Neuron (in vitro differentiated cells): ENCODE data around the gene RESP18.

ENCODE experiments used
- H2AFZ ChIP-seq: one replicate; pipeline ENCODE4 v1.6.1; 2013; ENCODE audit warnings: low read depth, mild to moderate bottlenecking, inconsistent platforms, low read length, moderate library complexity
- H3K27me3 ChIP-seq: one replicate; pipeline ENCODE4 v1.6.1; 2013; ENCODE audit warnings: low read length; ENCODE audit not compliant: insufficient read depth
- H3K36me3 ChIP-seq: one replicate; pipeline ENCODE4 v1.6.1; 2013; ENCODE audit warnings: low read length; ENCODE audit not compliant: insufficient read depth
- H3K4me1 ChIP-seq: one replicate; pipeline ENCODE4 v1.6.1; 2013; ENCODE audit warnings: low read length; ENCODE audit not compliant: insufficient read depth
- H3K4me3 ChIP-seq: 2 replicates; pipeline ENCODE4 v1.5.1; 2013; ENCODE audit warnings: mild to moderate bottlenecking, low read length, moderate library complexity
- H3K9me3 ChIP-seq: one replicate; pipeline ENCODE4 v1.6.1; 2013; ENCODE audit warnings: low read length

RESP18 gene

DNA sequence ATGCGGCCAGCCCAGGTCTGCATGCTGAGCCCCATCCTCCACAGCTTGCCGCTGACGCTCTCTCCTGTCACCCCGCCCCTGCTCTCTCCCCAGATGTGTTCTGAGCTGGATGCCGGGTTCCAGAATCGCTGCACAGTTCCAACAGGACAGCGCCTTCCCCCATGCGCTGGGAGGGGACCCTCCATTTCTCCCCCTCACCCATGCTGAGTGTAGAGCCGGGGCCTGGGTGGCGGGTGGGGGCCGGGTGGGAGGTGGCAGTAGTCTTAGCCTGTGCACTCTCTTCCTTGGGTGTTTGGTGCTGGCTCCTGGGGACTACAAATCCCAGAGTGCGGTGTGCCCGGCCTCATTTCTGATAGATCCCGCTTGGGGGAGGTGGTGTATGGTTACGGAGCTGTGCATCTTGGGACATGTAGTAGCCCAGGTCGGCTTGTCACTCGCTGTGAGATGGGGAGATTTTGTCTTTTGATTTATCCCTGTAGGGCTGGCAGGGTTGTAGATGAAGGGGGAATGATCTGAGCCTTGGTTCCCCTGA lies 46.6 kb downstream of the RESP18 start:
- no peak overlapping the region for H3K4me3 ChIP-seq

DNA sequence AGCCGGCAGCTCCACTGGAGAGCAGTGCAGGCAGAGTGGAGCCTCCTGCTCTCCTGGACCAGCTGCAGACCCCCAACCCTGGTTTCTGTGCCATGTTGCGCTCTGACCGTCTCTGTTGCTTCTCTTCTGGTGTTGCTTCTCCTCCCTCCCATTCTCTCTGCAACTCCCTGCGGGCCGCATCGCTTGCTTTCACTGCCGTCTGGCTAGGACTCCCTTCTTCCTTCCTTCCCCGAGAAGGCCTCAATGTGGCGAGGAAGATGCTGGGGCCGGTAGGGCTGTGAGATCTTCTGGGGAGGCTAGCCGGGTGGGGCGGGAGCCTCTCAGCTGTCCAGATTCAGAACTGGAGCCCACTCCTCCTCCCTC lies 47.2 kb downstream of the RESP18 start:
- no peaks in the 10 kb centered on the region for H3K9me3 ChIP-seq
- peaks cover 9% of the 10 kb centered on the region for H3K4me1 ChIP-seq
- H3K27me3 ChIP-seq: no peaks in the 10 kb centered on the region
- peaks cover 19% of the 10 kb centered on the region for H3K36me3 ChIP-seq
- no peak overlapping the region for H3K4me3 ChIP-seq
- H2AFZ ChIP-seq: no peak overlapping the region

More for the DNA sequence above, 46.6 kb downstream of the RESP18 start:
- Histone ChIP-seq H3K9me3 (no peaks in the 10 kb centered on the region), H3K4me1 (peaks cover 8% of the 10 kb centered on the region), H3K27me3 (no peaks in the 10 kb centered on the region), H2AFZ (no peak overlapping the region), H3K36me3 (peaks cover 19% of the 10 kb centered on the region)

DNA sequence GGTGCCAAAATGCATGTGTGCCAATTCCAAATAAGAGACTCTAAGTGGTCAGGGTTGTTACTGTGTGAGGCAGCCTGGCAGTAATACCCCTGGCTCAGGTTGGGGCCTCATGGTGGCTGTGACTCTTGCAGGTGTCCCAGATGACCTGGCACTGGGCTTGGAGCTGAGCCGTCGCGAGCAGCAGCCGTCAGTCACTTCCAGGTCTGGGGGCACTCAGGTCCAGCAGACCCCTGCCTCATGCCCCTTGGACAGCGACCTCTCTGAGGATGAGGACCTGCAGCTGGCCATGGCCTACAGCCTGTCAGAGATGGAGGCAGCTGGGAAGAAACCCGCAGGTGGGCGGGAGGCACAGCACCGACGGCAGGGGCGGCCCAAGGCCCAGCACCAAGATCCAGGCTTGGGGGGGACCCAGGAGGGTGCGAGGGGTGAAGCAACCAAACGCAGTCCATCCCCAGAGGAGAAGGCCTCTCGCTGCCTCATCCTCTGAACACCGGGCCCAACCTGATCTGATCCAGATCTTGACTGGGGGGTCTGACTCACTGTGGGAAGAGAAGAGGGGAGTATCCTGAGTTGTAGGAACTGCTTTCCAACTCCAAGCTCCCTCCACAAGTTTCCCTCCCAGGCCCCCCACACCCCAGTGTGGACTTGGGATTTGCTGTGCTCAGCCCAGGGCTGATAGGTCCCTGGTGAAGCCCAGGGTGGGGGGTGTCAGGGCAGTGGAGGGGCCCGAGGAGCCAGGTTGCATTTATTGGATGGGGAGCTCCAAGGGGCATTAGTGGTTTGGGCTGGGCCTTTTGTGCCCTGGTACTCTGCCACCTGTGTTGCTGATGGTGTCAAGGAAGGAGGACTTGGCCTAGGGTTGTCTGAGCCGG lies 47.8 kb downstream of the RESP18 start:
- no peaks in the 10 kb centered on the region for H3K27me3 ChIP-seq
- H3K9me3 ChIP-seq: no peaks in the 10 kb centered on the region
- H3K36me3 ChIP-seq: peaks cover 19% of the 10 kb centered on the region
- no peak overlapping the region for H3K4me3 ChIP-seq
- peaks cover 16% of the 10 kb centered on the region for H3K4me1 ChIP-seq
- H2AFZ ChIP-seq: no peak overlapping the region

DNA sequence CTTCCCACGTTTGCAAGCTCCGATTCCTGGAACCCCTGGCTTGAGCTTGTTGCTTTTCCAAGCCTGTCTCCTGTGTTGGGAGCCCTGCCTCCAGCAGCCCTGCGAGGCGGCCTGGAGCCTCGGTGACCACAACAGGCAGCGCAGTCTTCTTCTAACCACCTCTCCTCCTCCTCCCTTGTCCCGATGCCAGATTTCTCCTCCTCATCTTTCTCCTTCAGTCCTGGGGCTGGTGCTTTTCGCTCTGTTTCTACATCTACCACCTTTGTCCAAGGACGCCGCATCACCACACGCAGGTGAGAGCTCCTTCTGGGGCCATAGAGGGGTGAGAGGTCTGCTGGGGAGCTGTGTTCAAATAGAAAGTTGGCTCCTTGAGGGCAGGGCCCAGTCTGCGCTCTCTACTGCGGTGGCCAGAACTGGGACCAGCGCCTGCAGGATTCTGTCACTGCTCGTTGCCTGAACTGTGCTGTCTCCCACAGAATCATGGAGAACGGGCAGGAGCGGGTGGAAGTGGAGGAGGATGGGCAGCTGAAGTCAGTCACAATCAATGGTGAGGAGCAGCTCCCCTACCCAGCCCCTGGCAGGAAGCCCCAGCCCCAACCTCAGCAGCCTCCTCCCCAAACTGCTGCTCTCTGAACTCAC lies 49.5 kb downstream of the RESP18 start:
- H3K36me3 ChIP-seq: peaks cover 19% of the 10 kb centered on the region
- no peaks in the 10 kb centered on the region for H3K9me3 ChIP-seq
- no peaks in the 10 kb centered on the region for H3K27me3 ChIP-seq

DNA sequence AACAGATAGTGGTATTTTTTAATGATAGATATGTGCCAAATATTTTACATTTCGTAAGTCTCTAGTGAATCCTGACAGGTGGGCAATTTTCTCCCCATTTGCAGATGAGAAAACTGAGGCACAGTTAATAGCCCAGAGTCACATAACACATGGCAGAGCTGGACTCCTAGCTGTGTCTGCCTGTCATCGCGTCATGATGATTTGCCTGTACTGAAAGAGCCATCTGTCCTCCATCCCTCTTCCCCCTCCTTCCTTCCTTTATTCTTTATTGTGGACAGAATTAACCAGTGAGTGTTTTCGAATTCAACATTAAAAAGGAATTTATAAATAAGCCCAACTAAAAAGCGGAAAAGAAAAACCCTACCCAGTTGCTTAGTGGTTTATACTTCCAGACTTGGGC lies 50.2 kb downstream of the RESP18 start:
- H3K9me3 ChIP-seq: no peaks in the 10 kb centered on the region
- H3K4me1 ChIP-seq: peaks cover 31% of the 10 kb centered on the region
- peaks cover 19% of the 10 kb centered on the region for H3K36me3 ChIP-seq

More for the DNA sequence above, 49.5 kb downstream of the RESP18 start:
- Histone ChIP-seq H3K4me3 (no peak overlapping the region), H3K4me1 (peaks cover 28% of the 10 kb centered on the region), H2AFZ (no peak overlapping the region)

DNA sequence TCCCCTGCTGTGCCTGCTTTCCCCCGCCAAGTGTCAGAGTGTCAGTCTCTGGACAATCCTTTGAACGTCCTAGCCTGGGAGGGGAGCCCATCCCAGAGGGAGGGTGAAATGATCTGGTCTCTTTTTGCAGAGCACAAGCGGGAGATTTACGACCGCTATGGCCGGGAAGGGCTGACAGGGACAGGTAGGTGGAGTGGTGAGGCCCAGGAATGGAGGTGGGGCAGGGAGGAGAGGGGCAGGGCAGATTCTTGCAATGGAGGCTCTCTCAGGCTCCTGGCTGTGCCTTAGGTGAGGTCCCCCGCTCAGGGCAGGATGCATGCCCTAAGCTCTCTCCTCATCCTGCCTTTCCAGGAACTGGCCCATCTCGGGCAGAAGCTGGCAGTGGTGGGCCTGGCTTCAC lies 51.0 kb downstream of the RESP18 start:
- H3K4me3 ChIP-seq: no peak overlapping the region
- peaks cover 28% of the 10 kb centered on the region for H3K4me1 ChIP-seq
- no peaks in the 10 kb centered on the region for H3K27me3 ChIP-seq
- peaks cover 19% of the 10 kb centered on the region for H3K36me3 ChIP-seq
- H2AFZ ChIP-seq: no peak overlapping the region
- H3K9me3 ChIP-seq: no peaks in the 10 kb centered on the region

More for the DNA sequence above, 50.2 kb downstream of the RESP18 start:
- Histone ChIP-seq H3K27me3 (no peaks in the 10 kb centered on the region), H3K4me3 (no peak overlapping the region), H2AFZ (no peak overlapping the region)

DNA sequence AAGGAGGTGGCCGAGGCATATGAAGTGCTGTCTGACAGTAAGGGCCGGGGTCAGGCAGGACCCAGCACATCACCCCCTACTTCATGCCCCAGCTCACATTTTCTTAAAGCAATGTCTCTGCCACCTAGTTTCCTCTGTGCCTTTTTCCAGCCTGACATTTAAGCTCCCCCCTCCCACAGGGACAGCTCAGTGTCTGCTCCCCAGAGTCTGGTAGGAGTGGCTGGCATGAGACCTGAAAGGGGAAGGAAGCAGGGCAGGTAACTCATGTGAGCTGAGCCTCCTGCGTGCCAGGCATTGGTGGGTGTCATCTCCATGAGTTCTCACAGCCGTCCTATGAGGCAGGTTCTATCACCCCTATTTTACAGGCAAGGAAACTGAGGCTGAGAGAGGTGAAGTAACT lies 51.9 kb downstream of the RESP18 start:
- Histone ChIP-seq H3K4me1 (peaks cover 24% of the 10 kb centered on the region), H2AFZ (no peak overlapping the region), H3K27me3 (no peaks in the 10 kb centered on the region), H3K36me3 (peaks cover 19% of the 10 kb centered on the region), H3K9me3 (no peaks in the 10 kb centered on the region), H3K4me3 (no peak overlapping the region)

DNA sequence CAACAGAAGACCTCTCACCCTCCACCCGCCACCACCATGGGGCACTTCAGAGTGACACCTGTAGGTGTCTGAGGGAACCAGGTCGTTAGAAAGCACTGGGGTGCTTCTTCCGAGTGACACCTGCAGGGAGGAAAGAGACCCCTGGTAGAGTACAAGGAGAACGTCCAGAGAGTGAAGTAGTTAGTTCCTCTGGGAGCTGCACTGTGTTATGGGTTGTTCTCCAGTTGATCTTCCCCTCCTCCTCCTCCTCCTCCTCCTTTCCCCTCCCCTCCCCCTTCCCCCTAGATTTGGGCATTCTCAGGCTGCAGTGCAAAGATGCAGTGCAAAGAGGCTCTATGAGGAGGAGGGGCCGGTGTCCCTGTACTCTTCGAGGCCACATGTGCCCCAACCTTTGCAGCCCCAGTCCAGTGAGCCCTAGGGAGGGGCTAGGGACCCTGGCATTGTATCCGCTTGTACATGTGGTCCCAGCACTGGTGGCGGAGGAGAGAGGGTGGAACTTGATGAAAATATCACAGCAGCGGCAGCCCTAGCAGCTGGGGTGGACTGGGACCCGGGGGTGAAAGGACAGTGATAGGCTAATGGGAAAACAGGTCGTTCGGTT lies 52.5 kb downstream of the RESP18 start:
- no peaks in the 10 kb centered on the region for H3K9me3 ChIP-seq
- peak overlapping the region; percentile 57 for H3K4me3 ChIP-seq
- no peaks in the 10 kb centered on the region for H3K27me3 ChIP-seq
- peaks cover 24% of the 10 kb centered on the region for H3K4me1 ChIP-seq
- peaks cover 17% of the 10 kb centered on the region for H3K36me3 ChIP-seq
- H2AFZ ChIP-seq: no peak overlapping the region

DNA sequence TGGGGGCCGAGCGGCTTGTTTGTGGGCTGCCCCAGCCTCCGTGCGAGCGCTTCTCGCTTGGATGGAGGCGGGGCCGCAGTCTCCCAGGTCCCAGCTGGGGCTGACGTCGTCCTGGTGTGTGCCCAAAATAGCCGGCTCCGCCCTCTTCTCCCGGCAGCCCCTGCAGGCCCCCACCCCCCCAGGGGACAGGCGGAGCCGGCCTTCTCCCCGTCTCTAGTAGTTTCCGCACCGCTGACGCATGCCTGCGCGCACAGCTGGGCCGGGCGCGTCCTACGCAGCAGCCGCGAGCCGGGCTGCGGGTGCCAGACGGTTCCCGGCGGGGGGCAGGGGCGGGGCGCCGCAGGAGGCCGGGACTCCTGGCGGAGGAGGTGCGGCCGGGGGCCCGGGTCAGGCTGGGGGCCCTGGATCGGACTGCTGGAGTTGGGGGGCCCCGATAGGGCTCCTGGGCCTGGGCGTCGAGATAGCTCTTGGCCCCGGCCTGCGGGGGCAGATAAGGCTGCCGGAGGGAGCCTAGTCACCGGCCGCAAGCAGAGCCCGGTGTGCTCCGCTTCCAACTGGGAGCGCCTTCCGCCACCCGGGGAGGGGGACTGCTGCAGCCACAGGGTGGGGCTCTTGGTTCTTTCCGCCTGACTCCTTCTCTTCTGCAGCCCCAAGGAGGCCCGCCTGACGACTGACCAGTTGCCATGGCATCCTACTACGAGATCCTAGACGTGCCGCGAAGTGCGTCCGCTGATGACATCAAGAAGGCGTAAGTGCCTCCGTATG lies 53.2 kb downstream of the RESP18 start, which contains the start of gene DNAJB2:
TSS of gene DNAJB2 (plus strand) at position 216 of the 765 bp plus-strand sequence. CDS start at position 684, 468 bp downstream.
- Histone ChIP-seq H3K4me3 (peak within 1 kb of the TSS; percentile 57), H2AFZ (peak within 1 kb of the TSS; percentile 31), H3K36me3 (peaks cover 10% of the 10 kb centered on the region), H3K27me3 (peaks cover 1% of the 10 kb centered on the region), H3K4me1 (peaks cover 27% of the 10 kb centered on the region), H3K9me3 (no peaks in the 10 kb centered on the region)

DNA sequence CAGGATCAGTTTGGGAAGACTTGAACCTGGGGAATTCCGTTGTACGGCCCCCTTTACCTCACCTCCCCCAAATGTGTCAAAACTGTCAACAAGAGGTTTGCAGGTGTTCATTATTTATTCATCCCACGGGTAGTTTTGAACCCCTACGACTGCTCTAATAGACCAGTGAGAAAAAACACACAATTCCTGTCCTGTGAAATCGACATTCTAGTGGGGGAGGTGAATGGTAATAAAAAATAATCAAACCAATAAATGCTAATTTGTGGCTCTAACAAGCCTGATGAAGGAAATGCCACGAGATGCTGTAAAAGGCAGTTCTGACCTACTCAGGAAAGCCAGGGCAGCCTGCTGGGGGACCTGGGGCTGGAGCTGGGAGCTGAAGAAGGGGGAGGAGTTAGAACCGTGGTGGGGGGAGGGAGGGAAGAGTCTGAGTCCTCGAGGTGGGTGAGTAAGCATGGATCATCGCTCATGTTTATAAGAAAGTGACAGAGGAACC lies 53.8 kb downstream of the RESP18 start:
- H3K36me3 ChIP-seq: peaks cover 8% of the 10 kb centered on the region
- H3K4me3 ChIP-seq: peak overlapping the region; percentile 57
- H2AFZ ChIP-seq: peak overlapping the region; percentile 31
- peaks cover 30% of the 10 kb centered on the region for H3K4me1 ChIP-seq
- no peaks in the 10 kb centered on the region for H3K9me3 ChIP-seq
- H3K27me3 ChIP-seq: peaks cover 5% of the 10 kb centered on the region

DNA sequence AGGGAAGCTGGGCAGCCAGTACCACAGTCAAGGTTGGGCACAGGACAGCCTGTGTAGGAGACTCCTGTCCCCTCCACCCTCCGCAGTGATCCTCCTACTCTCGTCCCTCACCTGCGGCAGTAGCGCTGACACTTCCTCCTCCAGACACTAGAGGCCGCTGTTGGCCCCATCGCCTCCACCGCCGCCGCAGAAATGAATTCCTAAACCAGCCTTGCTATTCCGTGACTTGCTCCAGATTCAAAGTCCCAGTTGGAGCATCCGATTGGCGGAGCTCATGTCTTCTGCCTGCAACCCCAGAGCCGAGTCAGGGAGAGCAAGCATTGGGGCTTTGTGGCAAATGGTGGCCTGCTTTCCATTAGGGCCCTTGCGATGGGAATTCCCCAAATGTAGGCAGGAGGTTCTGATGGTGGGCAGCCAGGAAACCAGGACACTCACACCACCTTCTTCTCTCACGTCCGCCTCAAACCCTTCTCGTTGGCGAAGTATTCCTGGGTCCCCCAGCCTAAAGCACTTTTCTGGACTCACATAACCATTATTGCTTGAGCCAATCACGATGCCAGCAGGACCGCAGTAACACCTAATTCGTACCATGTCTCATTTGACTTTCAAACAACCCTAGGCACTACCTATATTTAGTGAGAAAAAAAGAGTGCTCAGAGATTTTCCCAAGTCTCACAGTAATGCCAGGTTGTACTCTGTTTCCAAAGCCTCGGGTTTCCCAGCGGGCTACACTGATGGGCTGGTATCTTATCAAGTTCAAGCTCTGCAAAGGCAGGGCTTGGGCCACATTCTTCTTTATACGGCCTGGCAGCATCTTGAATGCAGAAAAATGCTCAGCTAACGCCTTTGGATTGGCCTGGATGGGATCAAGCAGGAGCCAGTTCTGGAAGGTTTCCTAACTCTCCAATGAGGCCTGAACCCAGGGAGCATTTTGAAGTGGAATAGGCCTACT lies 54.6 kb downstream of the RESP18 start:
- Histone ChIP-seq H3K4me3 (peak overlapping the region; percentile 57), H3K9me3 (no peaks in the 10 kb centered on the region), H3K4me1 (peaks cover 30% of the 10 kb centered on the region), H2AFZ (peak overlapping the region; percentile 31), H3K36me3 (peaks cover 1% of the 10 kb centered on the region), H3K27me3 (peaks cover 5% of the 10 kb centered on the region)
